ENCODE data around the gene CLIC6. TPM values are rescaled to one million over a fixed set of nuclear protein-coding genes. Genes with fewer than 3 reads are reported as not detected.

Gene CLIC6
- polyA plus RNA-seq, 1 experiment: 0.04 TPM

- Histone ChIP-seq H3K4me3 (ENCODE audit: low read depth, low read length) (no peak overlapping the region), H3K27me3 (ENCODE audit: control insufficient read depth, insufficient read depth, low read length) (no peaks in the 10 kb centered on the region; the same call in none of the 2 replicates), H3K36me3 (ENCODE audit: control insufficient read depth, insufficient read depth, low read length) (no peaks in the 10 kb centered on the region)
- DNase-seq (ENCODE audit: low read depth): no peak
- CTCF ChIA-PET: interaction anchor here (1.0 to 1.3 kb wide), 3 partner anchors 12 to 282 kb away, joined by 3 to 6 read pairs (median 3); no protein-coding TSS in a partner anchor
- TF ChIP-seq CTCF (IDR thresholded peaks at IDR 0.05; ENCODE audit: insufficient read depth, low read depth, low read length): no peak
- POLR2A ChIA-PET: no interaction called here
These were observed 26.4 kb upstream of the CLIC6 start for GRCh38 chr21:34642211-34643075.

- TF ChIP-seq CTCF (IDR thresholded peaks at IDR 0.05; ENCODE audit: insufficient read depth, low read depth, low read length): no peak
- DNase-seq (ENCODE audit: low read depth): no peak
- Histone ChIP-seq H3K27me3 (ENCODE audit: control insufficient read depth, insufficient read depth, low read length) (peaks cover 8% of the 10 kb centered on the region), H3K4me3 (ENCODE audit: low read depth, low read length) (no peak overlapping the region), H3K36me3 (ENCODE audit: control insufficient read depth, insufficient read depth, low read length) (no peaks in the 10 kb centered on the region)
- ChIA-PET CTCF (no interaction called here), POLR2A (no interaction called here)
These were observed 24.0 kb upstream of the CLIC6 start for GRCh38 chr21:34644825-34645224.

- TF ChIP-seq CTCF (IDR thresholded peaks at IDR 0.05; ENCODE audit: insufficient read depth, low read depth, low read length): no peak
- Histone ChIP-seq H3K27me3 (ENCODE audit: control insufficient read depth, insufficient read depth, low read length) (peaks cover 8% of the 10 kb centered on the region), H3K36me3 (ENCODE audit: control insufficient read depth, insufficient read depth, low read length) (no peaks in the 10 kb centered on the region), H3K4me3 (ENCODE audit: low read depth, low read length) (no peak overlapping the region)
- CTCF ChIA-PET: no interaction called here
- no peak for DNase-seq (ENCODE audit: low read depth)
- POLR2A ChIA-PET: no interaction called here
These were observed 21.2 kb upstream of the CLIC6 start for GRCh38 chr21:34647555-34647954.

GRCh38 chr21:34648739-34649297, 20.0 kb upstream of the CLIC6 start:
- DNase-seq (ENCODE audit: low read depth): no peak
- Histone ChIP-seq H3K4me3 (ENCODE audit: low read depth, low read length) (no peak overlapping the region), H3K27me3 (ENCODE audit: control insufficient read depth, insufficient read depth, low read length) (peaks cover 13% of the 10 kb centered on the region), H3K36me3 (ENCODE audit: control insufficient read depth, insufficient read depth, low read length) (no peaks in the 10 kb centered on the region)
- ChIA-PET POLR2A (no interaction called here), CTCF (interaction anchor here (1.6 kb wide), 1 partner anchor 18 kb away, joined by 6 read pairs; no protein-coding TSS in a partner anchor)
- TF ChIP-seq CTCF (IDR thresholded peaks at IDR 0.05; ENCODE audit: insufficient read depth, low read depth, low read length): no peak

- ChIA-PET POLR2A (no interaction called here), CTCF (interaction anchor here (1.6 kb wide), 1 partner anchor 18 kb away, joined by 6 read pairs; no protein-coding TSS in a partner anchor)
- DNase-seq (ENCODE audit: low read depth): no peak
- Histone ChIP-seq H3K4me3 (ENCODE audit: low read depth, low read length) (no peak overlapping the region), H3K36me3 (ENCODE audit: control insufficient read depth, insufficient read depth, low read length) (no peaks in the 10 kb centered on the region), H3K27me3 (ENCODE audit: control insufficient read depth, insufficient read depth, low read length) (peaks cover 13% of the 10 kb centered on the region)
- TF ChIP-seq CTCF (IDR thresholded peaks at IDR 0.05; ENCODE audit: insufficient read depth, low read depth, low read length): no peak
These were observed 19.4 kb upstream of the CLIC6 start for GRCh38 chr21:34649400-34649799.

Data from BJ (cell line).